GM21825 (cell line): ENCODE data around the gene EIF4A3.

Experiments
- ATAC-seq: cut with Tn5 transposase; IDR thresholded peaks from one replicate; pipeline ENCODE4 v1.9.1; 2021; ENCODE audit warnings: mild to moderate bottlenecking, moderate library complexity; ENCODE audit not compliant: unreplicated experiment

The EIF4A3 gene

DNA sequence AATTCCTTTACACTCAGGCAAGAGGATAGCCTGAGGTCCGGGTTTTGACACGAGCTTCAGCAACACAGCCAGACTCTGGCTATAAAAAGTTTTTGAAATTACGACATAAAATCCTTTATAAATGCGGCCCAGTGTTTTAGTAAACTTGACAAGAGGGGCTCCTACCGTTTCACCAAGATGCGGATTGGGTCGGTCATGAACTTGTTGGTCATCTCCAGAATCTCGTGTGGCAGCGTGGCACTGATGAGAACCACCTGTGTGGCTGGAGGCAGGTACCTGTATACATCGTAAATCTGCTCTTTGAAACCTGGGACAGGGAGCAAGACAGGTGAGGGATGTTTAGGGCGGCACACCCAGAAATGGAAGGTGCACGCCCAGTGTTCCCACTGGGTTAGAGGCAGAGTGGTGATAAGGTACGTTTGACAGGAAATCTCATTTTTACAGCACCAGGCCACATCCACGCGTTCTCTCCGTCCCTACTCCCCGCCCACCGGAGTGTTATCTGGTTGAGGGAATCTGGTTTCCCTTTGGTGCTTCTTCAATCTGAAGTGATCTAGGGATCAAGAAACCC is 8.0 kb downstream of the EIF4A3 start:
- no peak for ATAC-seq

DNA sequence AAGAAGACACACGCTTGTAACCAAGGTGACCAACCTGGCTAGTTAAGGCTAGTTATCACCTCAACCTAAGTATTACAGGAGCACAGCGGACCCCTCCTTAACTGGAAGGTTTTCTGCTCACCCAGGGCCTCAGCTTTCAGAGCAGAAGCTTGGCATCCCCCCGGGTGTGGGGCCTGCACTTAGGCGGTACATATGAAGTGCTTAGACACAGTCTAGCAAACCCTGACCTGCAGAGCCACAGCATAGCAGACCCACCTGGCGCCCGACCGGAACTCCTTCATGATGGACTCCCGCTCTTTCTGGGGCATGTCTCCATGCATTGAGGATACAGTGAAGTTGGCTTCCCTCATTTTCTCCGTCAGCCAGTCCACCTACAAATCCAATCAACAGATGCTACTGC is 9.8 kb downstream of the EIF4A3 start:
- no peak for ATAC-seq

DNA sequence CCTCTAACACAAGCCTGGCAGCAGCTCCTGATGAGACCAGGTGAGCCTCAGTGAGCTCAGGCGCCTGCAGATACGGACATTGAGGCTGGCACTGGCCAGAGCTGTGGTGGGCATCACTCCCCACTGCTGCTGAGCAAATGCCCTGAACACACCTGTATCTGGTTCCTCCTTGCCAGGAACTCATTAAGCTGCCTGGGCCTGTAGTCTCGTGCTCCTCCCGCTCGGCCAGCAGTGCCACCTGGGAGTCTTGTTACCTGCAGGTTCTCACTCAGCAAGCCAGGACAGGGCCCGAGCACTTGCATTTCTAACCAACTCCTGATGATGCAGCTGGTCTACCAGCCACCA is 13.3 kb downstream of the EIF4A3 start:
- ATAC-seq: no peak

DNA sequence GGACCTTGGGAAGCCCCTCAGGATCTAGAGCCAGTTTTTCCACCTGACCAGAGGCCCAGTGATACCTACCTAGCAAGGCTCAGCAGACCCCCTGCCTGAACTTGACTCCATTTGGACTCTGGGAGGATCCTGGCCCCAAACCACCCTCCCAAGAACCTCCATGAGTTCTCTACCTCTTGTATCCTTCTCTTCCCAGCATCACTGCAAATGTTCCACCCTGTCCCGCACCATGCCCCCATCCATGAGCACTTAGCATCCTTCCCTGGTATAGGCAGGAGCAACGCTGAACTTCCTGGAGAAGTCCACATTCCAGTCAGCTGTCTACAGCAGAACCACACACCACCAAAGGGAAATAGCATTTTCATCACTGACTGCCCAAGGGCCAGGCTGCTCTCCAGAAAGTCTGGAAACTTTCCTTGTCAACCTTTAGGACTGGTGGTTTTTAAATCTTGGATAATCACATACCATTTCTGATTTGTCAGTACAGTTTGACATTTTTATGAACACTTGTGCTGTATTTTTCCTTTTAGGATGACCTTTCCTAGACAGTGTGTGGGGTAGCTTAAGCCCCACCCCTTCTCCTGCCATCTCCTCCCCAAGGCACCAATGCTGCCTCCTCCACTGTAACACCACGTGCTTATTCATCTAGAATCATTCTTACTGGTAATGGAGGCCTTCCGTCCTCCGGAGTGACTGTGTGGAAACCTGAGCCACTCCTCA is 13.9 kb downstream of the EIF4A3 start:
- no peak for ATAC-seq

DNA sequence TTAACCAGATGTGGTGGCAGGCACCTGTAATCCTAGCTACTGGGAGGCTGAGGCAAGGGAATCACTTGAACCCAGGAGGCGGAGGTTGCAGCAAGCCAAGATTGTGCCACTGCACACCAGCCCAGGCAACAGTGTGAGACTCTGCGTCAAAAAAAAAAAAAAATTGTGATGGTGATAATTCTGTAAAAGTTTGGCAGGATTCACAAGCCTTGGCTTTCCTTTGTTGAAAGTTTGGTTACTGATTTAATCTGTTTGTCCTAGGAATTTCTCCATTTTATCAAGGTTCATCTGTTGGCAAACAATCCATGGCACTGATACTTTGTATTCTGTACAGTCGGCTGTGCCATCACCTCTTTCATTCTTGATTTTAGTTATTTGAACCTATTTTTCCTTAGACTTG is 15.9 kb downstream of the EIF4A3 start:
- ATAC-seq: no peak

DNA sequence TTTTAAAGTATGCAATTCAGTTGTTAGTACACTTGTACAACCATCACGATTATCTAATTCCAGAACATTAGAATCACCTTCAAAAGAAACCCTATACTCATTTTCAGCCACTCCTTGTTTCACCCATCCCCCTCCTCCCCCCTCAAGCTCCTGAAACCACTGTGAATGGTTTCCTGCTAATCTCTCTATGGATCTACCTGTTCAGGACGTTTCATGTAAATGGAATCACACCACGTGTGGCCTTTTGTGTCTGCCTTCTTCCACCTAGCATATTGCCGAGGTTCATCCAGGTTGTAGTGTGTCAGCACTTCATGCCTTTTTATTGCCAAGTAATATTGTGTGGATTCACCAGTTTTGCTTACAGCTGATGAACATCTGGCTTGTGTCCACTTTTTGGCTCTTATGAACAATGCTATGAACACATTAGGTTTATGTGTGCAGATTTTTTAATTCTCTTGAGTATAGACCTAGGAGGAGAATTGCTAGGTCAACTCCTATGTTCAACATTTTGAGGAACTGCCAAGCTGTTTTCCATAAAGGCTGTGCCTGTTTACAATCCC is 17.8 kb downstream of the EIF4A3 start:
- ATAC-seq: no peak

DNA sequence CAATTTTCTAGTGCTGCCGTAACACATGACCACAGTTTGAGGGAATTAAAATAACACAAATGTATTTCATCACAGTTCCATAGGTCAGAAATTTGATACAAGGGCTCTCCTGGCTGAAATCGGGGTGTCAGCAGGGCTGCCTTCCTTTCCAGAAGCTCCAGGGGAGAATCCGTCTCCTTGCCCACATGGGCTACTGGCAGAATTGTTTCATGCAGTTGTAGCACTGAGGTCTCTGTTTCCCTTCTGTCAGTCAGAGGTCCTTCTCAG is 20.5 kb downstream of the EIF4A3 start:
- ATAC-seq: no peak

DNA sequence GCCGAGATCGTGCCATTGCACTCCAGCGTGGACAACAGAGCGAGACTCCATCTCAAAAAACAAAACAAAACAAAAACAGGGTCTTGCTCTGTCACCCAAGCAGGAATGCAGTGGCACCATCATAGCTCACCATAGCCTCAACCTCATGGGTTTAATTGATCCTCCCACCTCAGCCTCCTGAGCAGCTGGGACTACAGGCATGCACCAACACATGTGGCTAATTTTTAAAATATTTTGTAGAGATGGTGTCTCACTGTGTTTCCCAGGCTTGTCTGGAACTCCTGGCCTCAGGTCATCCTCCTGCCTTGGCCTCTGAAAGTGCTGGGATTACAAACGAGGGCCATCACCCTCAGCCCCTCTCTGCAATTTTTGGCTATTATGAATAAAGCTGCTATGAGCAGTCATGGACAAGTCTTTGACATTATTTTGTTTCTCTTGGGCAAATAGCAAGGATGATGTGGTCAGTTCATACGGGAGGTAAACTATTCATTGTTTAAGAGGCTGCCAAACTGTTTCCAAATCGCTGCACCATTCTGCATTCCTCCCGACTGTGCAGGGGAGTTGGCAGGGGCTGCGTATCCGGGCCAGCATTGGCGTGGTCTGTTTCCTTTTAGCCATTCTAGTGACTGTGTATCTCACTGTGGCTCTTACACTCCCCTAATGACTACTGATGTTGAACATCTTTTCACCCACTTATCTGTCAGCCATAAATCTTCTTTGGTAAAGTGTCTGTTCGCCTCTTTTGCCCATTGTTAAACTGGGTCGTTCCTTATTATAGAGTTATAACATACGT is 21.1 kb downstream of the EIF4A3 start:
- ATAC-seq: no peak

DNA sequence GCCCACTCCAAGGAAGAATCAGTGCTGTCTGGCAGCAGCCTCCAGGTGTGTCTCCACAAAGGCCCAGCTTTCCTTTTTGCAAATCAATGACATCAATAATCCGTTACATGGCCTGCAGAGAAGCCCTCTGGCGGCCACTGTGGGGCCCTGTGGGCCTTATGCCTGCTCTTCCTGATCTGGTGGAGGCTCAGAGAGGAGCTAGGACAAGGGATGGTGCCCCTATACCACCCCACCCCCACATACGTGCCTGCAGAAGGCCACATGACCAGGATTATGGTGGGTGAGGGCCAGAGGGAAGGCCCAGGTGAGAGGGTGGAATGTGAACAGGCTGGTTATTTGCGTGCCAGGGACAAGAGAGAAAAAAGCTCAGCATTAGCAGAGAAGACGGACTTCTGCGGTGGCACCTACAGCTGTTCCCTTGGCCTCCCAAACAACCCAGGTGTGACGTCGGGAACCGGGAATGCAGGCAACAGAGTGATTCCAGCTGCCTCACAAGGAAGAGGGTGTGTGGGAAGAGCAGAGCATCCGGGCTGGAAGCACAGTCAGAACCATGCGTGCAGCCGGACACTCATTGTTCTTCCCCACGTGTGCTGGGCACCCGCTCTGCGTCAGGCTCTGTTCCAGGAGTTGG is 22.5 kb downstream of the EIF4A3 start:
- ATAC-seq: no peak

DNA sequence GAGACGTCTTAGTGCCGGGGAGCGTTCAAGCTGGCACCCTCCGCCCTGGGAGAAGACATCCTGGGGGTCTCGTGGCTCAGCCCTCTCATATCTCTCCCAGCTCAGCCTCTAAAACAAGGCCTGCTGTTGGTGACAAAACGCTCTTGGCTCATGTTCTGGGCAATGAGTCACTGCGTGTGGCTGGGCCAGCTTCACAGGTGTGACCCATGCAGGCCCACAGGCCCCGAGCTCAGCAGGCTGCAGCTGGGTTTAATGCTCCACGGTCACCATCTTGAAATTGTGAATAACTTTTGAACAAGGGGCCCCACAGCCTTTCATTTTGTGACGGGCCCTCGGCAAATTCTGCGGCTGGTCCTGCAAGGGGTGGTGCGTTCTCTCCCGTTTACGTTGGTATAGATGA is 23.1 kb downstream of the EIF4A3 start:
- no peak for ATAC-seq

DNA sequence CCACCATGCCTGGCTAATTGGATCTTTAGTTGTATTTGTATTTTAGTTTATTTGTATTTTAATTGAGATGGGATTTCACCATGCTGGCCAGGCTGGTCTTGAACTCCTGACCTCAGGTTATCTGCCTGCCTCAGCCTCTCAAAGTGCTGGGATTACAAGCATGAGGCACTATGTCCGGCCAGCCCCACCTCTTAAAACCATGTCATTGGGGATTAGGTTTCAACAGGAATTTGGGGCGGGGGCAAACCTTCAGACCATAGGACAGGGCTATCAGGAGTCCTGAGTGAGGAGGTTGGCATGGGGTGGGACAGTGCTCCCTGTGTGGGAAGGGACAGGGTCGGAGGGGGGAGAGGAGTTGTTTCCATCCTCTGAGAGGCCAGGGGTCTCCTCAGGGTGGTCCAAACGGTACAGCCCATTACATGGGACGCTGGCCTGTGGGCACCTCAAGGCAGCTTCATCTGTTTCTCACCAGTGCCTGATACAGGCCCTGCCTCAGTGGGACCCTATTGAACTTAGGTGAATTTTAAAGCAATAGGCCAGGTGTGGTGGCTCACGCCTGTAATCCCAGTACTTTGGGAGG is 23.9 kb downstream of the EIF4A3 start:
- ATAC-seq: no peak

DNA sequence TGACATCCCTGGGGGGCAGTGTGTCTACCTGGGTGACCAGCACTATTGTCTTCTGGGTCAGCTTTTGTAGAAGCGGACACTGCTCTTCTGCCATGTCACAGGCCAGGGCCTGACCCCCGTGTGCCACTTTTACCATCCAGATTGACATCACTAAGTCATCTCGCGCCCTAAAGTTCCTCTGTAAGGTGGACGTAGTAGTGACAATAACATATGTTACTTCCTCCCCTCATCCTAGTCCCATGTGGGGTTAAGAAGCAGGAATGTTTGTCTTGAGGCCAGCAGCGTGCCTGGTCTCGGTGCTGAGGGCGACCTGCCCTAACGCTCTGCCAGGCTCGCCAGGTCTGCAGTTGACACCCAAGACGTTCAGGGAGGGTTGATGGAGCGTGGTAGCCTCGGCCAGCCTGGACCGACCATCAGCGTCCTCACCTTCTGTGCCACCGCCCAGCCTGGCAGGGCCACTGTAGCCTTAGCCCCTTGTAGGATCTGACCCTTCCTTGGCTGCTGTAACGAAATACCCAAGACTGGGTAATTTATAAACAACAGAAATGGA is 24.8 kb downstream of the EIF4A3 start:
- no peak for ATAC-seq

DNA sequence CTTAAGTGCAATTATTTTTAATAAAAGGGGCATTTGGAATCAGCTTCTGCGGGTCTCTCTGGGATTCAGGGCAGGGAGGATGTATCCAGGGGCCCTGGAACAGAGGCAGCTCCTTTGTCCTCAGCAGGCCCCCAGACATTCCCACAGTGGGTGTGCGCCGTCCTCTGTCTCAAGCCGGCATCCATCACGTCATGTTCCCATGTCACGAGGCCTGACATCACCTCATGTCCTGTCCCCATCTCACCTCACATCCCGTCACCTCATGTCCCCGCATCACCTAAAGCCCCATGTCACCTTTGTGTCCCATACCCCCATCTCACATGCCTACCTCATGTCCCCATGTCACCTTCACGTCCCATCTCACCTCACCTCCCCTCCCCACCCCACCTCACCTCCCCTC is 27.1 kb downstream of the EIF4A3 start:
- no peak for ATAC-seq

DNA sequence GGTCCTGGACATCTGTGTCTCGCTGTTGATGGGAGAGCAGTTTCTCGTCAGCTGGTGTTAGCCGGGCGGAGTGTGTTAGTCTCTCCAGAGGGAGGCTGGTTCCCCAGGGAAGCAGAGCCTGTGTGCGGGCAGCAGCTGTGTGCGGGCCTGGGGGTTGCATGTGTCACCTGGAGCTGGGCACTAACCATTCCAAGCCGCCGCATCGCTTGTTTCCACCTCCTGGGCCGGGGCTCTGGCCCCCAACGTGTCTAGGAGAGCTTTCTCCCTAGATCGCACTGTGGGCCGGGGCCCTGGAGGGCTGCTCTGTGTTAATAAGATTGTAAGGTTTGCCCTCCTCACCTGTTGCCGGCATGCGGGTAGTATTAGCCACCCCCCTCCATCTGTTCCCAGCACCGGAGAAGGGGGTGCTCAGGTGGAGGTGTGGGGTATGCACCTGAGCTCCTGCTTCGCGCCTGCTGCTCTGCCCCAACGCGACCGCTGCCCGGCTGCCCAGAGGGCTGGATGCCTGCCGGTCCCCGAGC is 27.6 kb downstream of the EIF4A3 start:
- ATAC-seq: no peak

DNA sequence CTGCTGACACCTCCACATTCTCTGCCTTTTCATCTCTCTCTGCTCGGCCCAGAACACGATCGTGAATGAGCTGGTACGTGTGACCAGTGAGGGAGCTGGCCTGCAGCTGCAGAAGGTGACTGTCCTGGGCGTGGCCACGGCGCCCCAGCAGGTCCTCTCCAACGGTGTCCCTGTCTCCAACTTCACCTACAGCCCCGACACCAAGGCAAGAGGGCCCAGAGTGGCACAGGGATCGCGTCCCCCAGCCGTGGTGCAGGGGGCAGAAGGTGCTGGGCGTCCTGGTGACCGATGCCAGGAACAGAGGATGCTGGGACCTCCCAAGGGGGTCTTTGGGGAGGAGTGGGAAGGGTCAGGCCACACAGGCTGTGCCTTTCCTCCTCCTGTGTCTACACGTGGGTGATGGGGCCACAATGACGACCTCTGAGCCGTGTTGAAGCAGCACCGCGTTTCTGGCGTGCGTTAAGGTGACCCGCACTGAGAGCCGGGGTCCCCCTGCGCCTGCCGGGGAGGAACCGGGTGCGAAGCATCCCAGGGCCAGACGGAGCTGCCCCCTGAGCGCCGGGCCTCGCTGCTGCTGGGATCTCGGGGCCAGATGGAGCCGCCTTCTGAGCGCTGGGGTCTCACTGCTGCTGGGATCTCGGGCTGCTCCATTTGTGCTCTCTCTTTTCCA is 28.2 kb downstream of the EIF4A3 start:
- no peak for ATAC-seq

DNA sequence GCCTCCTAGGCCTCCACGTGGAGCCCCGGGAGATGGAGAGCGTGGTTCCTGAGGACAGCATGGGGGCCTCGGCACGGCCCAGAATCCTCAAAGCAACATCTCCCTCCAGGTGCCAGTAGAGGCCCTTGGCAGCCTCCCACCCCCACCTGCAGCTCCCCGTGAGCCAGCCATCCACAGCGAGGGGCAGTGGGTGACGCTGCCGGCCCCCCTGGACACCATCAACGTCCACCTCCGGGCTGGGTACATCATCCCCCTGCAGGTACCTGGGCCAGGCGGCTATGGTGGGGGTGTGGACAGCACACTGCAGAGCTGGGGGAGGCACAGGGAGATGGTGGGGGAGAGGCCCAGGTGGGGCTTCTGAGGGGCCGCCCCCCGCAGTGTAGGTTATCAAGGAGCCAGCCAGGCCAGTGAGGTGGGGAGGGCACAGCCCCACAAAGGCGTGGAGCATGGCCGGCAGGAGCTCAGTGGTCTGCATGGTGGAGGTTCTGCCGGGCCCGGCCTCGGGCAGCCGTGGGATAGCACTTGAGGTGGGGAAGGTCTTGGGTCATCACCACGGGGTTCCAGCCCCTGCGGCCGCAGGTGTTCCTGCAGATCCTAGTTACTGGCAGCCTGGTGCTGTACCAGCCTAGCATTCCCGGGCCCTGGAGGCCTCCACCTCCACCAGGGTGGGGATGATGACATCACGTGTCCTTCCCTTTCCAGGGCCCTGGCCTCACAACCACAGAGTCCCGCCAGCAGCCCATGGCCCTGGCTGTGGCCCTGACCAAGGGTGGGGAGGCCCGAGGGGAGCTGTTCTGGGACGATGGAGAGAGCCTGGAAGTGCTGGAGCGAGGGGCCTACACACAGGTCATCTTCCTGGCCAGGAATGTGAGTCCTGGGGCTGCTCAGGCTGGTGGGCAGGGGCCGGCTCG is 29.2 kb downstream of the EIF4A3 start:
- no peak for ATAC-seq

DNA sequence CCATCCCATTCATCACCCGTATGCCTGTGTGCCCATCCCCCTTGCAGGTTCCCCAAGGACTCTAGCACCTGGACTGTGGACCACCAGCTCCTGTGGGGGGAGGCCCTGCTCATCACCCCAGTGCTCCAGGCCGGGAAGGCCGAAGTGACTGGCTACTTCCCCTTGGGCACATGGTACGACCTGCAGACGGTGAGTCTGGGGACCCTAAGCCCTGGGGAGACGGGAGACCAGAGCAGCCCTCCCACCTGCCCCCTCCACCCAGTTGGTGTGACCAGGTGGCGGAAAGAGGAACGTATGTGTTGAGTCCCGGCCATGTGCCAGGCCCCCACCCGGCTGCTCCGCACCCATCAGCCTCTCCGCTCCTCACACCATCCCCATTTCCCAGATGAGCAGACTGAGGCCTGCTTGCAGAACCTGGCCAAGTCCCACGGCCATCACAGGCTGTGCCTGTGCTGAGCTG is 30.0 kb downstream of the EIF4A3 start:
- no peak for ATAC-seq

DNA sequence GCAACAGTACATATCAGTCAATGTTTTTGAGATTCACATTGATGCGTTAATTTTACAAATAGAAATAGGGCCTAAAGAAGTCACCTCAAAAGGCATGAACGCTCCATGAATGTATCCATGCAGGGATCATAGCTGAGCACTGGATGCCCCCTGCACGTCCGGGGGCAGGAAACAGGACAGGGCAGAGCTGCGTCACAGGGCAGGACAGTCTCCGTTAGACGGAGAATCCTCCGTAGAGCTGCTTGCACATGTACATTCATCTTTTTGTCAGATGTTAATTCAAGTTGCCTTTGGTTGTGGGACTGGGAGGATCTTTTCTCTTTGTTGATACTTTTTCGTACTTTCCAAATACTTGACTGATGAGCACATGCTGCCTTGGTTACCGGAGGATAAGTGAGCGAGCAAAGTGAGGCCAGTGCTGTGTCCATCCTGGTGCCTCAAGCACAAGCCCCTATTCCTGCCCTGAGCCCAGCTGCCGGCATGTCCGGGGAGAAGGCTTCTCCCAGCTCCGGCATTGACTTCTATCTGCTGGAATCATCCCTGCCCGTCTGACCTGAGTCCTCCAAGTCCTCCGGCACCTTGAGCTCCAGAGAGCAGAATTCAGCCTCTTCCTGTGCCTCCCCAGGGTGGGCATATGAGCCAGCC is 30.5 kb downstream of the EIF4A3 start:
- no peak for ATAC-seq

DNA sequence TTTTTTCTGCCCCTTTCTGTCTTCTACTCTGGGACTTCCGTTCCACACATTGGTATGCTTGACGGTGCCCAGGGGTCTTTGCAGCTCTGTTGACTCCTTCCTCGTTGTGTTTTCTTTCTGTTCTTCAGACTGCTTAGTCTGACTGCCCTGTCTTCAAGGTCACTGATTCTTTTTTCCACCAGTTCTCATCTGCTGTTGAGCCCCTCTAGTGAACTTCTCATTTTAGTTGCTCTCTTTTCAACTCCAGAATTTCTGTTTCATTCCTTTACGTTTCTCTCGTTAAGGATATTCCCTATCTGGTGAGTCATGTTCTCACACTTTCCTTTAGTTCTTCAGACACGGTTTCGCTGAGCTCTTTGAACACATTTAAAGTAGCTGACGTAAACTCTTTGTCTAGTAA is 31.8 kb downstream of the EIF4A3 start:
- ATAC-seq: no peak
